Fibroblast of lung (primary cell): ENCODE data around the gene CRNN.

Source experiments
- CTCF ChIP-seq, 2 donors: IDR thresholded peaks in 1 of 2; conservative IDR thresholded peaks in 1 of 2; 1 replicate in 1 of 2; 2 replicates in 1 of 2; pipeline ENCODE4 v1.5.1; 2011 to 2012; ENCODE audit warnings: low read length in 2 of 2, control low read depth in 1 of 2, inconsistent platforms in 1 of 2, low read depth in 1 of 2, mild to moderate bottlenecking in 1 of 2
- EZH2 ChIP-seq: IDR thresholded peaks from 2 replicates; pipeline ENCODE4 v1.5.1; 2012; ENCODE audit warnings: low read length, control low read depth, mild to moderate bottlenecking; ENCODE audit errors: missing control alignments

- TF ChIP-seq CTCF (conservative IDR thresholded peaks at IDR 0.05 in 1 of 2, IDR thresholded peaks at IDR 0.05 in 1 of 2; ENCODE audit: low read depth in 1 of 2, low read length in 2 of 2) (no peak), EZH2 (no peak)
Measured at GRCh38 chr1:152410599-152410998, 3.5 kb downstream of the CRNN start.
